Fibroblast of mammary gland (primary cell): ENCODE results near the gene SCAANT1.
A peak's percentile ranks its signal among the peaks of the same experiment; 100 is the strongest.

Experiments used
- DNase-seq: peaks from one replicate; pipeline ENCODE4 v3.0.0-alpha.2; 2010; ENCODE audit warnings: low read depth
- H3K4me3 ChIP-seq: 2 replicates; pipeline ENCODE4 v1.5.1; 2011; ENCODE audit warnings: low read depth, mild to moderate bottlenecking, low read length, moderate library complexity; ENCODE audit not compliant: control insufficient read depth
- TF ChIP-seq, protein P1 (sequence below): conservative IDR thresholded peaks from 2 replicates; pipeline ENCODE4 v1.5.1; 2011; ENCODE audit warnings: low read depth, low read length, inconsistent platforms; ENCODE audit not compliant: control insufficient read depth, insufficient read depth

SCAANT1 gene

DNA sequence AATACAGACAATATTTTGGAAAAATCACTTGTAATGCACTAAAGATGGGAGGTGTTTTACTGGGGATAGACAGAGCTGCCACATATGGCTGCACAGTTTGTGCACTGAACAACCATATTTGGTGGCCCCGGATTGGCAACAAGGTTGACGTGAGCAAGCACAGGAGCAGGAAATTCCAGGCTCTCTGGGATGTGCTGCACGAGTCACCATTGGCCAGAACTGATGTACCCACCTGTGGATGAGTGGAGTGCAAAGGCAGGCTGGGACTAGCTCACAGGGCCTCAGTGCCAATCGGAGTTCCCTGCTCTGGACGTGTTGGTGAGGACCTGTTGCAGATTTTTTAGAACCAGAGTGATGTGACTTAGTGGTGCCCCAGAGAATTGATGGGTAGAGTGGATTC, 42.0 kb upstream of the SCAANT1 start:
- TF ChIP-seq, protein P1, sequence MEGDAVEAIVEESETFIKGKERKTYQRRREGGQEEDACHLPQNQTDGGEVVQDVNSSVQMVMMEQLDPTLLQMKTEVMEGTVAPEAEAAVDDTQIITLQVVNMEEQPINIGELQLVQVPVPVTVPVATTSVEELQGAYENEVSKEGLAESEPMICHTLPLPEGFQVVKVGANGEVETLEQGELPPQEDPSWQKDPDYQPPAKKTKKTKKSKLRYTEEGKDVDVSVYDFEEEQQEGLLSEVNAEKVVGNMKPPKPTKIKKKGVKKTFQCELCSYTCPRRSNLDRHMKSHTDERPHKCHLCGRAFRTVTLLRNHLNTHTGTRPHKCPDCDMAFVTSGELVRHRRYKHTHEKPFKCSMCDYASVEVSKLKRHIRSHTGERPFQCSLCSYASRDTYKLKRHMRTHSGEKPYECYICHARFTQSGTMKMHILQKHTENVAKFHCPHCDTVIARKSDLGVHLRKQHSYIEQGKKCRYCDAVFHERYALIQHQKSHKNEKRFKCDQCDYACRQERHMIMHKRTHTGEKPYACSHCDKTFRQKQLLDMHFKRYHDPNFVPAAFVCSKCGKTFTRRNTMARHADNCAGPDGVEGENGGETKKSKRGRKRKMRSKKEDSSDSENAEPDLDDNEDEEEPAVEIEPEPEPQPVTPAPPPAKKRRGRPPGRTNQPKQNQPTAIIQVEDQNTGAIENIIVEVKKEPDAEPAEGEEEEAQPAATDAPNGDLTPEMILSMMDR: no peak
- peak; percentile 34 for DNase-seq
- H3K4me3 ChIP-seq: no peak overlapping the region

- TF ChIP-seq, protein P1: no peak
- no peak for DNase-seq
- no peak overlapping the region for H3K4me3 ChIP-seq
Observed at GRCh38 chr3:63952248-63952594, 40.0 kb upstream of the SCAANT1 start.

GRCh38 chr3:63951492-63952247, 39.5 kb upstream of the SCAANT1 start:
- no peak overlapping the region for H3K4me3 ChIP-seq
- TF ChIP-seq, protein P1: no peak
- DNase-seq: no peak

DNA sequence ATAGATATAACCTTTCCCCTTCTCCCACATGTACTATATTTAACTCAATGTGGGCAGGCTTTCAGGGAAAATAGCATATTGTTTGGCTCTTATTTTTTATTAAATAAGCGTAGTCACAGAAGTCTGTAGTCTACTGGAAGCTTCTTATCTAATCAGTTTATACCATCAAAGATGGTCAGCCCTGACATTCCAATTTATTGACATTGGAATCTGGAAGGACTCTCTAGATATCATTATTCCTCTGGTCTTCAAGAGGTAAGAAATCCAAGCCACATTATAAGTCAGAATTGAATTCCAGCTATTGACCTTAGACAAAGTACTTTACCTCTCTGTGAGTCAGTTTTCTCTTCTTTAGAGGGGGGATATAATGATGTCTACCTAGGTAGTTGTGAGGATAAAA, 38.5 kb upstream of the SCAANT1 start:
- TF ChIP-seq, protein P1: no peak
- no peak overlapping the region for H3K4me3 ChIP-seq

DNA sequence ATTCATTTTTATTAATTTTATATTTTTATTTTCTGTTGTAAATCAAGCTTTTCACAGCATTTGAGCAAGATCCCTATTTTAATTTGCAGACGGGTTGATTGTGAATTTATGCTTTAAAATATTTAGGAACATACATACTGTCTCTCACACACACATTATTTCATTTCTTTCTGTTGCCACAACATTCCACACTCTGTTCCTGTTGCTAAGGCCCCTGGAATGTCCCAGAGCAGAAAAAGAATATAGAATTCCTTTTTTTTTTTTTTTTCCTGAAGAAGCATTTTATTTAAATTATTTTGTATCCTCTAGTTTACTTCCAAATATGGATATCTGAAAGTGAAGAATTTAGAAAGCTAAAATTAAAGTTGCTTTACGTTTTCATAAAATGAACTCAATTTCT, 36.8 kb upstream of the SCAANT1 start:
- peak; percentile 30 for DNase-seq
- no peak overlapping the region for H3K4me3 ChIP-seq
- TF ChIP-seq, protein P1: no peak

More for the DNA sequence above, 38.5 kb upstream of the SCAANT1 start:
- DNase-seq: no peak

DNA sequence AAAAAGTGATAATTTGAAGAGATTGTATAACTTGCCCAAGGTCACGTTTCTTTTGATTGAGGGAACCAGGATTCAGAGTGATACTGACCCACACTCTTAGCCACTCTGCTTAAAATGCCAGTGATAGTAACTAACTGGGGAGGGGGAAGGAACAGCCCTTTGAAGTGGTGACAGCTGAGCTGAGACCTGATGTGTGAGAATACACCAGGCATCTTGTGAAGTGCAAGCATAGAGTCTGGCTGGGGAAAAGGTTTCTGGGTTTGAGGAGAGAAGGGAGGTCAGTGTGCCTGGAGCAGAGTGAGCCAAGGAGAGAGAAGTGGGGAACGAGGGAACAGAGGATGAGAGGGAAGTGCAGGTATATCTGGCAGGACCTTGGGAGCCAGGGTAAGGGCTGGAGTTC, 35.4 kb upstream of the SCAANT1 start:
- TF ChIP-seq, protein P1: no peak
- DNase-seq: no peak
- no peak overlapping the region for H3K4me3 ChIP-seq
